ENCODE data around the gene PLA2G4E. TPM values are rescaled to one million over a fixed set of nuclear protein-coding genes. Genes with fewer than 3 reads are reported as not detected.
A peak's percentile ranks its signal among the peaks of the same experiment; 100 is the strongest.

Gene PLA2G4E
- total RNA-seq, 1 experiment from 2014 or later = not detected

GRCh38 chr15:41955100-41955499 lies 65.7 kb downstream of the PLA2G4E start:
- POLR2A ChIA-PET (ENCODE audit: unreplicated experiment) = no interaction called here
- DNase-seq (no peak), ATAC-seq (no peak)
- Histone ChIP-seq H3K4me3 (ENCODE audit: low read length) (no peak overlapping the region), H3K9ac (ENCODE audit: low read length) (no peak overlapping the region), H3K9me2 (replicated peaks; ENCODE audit: low read length) (no peaks in the 10 kb centered on the region), H3K36me3 (ENCODE audit: low read depth, low read length) (peaks cover 40% of the 10 kb centered on the region), H2AFZ (ENCODE audit: low read length) (no peak overlapping the region), H3K4me1 (ENCODE audit: insufficient read depth, low read length) (peaks cover 8% of the 10 kb centered on the region; the same call in 1 of the 2 replicates), H4K20me1 (ENCODE audit: low read length) (peaks cover 37% of the 10 kb centered on the region; the same call in 1 of the 2 replicates), H3K27ac (ENCODE audit: low read length) (no peak overlapping the region), H3F3A (ENCODE audit: low read length, unreplicated experiment) (no peaks in the 10 kb centered on the region), H3K79me2 (ENCODE audit: low read length) (peaks cover 78% of the 10 kb centered on the region), H3K27me3 (ENCODE audit: low read length) (no peaks in the 10 kb centered on the region), H3K9me3 (ENCODE audit: low read length) (no peaks in the 10 kb centered on the region), H3K4me2 (ENCODE audit: low read length) (no peak overlapping the region)
- no TSS peak for BruUV-seq (replicated peaks)
- TF ChIP-seq, protein P1, sequence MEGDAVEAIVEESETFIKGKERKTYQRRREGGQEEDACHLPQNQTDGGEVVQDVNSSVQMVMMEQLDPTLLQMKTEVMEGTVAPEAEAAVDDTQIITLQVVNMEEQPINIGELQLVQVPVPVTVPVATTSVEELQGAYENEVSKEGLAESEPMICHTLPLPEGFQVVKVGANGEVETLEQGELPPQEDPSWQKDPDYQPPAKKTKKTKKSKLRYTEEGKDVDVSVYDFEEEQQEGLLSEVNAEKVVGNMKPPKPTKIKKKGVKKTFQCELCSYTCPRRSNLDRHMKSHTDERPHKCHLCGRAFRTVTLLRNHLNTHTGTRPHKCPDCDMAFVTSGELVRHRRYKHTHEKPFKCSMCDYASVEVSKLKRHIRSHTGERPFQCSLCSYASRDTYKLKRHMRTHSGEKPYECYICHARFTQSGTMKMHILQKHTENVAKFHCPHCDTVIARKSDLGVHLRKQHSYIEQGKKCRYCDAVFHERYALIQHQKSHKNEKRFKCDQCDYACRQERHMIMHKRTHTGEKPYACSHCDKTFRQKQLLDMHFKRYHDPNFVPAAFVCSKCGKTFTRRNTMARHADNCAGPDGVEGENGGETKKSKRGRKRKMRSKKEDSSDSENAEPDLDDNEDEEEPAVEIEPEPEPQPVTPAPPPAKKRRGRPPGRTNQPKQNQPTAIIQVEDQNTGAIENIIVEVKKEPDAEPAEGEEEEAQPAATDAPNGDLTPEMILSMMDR (conservative IDR thresholded peaks at IDR 0.05; ENCODE audit: low read depth, low read length) = no peak
- TF ChIP-seq EZH2phosphoT487 (IDR thresholded peaks at IDR 0.05; ENCODE audit: borderline replicate concordance, low read length) (no peak), EZH2 (IDR thresholded peaks at IDR 0.05; ENCODE audit: low read length, unreplicated experiment) (no peak)
- CTCF ChIA-PET = no interaction called here
- intact Hi-C loops (cut with micrococcal nuclease) = no loop called here

GRCh38 chr15:41954036-41954435 lies 66.8 kb downstream of the PLA2G4E start:
- DNase-seq (no peak), ATAC-seq (no peak)
- H3K9ac ChIP-seq (ENCODE audit: low read length) = no peak overlapping the region
- no peaks in the 10 kb centered on the region for H3K9me2 ChIP-seq (replicated peaks; ENCODE audit: low read length)
- H3K4me1 ChIP-seq (ENCODE audit: insufficient read depth, low read length) = peaks cover 8% of the 10 kb centered on the region; the same call in 1 of the 2 replicates
- intact Hi-C loops (cut with micrococcal nuclease) = no loop called here
- H3K27me3 ChIP-seq (ENCODE audit: low read length) = no peaks in the 10 kb centered on the region
- no peak overlapping the region for H3K4me2 ChIP-seq (ENCODE audit: low read length)
- ChIA-PET POLR2A (ENCODE audit: unreplicated experiment) (no interaction called here), CTCF (no interaction called here)
- no peaks in the 10 kb centered on the region for H3K9me3 ChIP-seq (ENCODE audit: low read length)
- BruUV-seq (replicated peaks) = no TSS peak
- H3K27ac ChIP-seq (ENCODE audit: low read length) = no peak overlapping the region
- H3K4me3 ChIP-seq (ENCODE audit: low read length) = no peak overlapping the region
- peaks cover 77% of the 10 kb centered on the region for H3K79me2 ChIP-seq (ENCODE audit: low read length)
- H3K36me3 ChIP-seq (ENCODE audit: low read depth, low read length) = peaks cover 43% of the 10 kb centered on the region
- TF ChIP-seq, protein P1 (conservative IDR thresholded peaks at IDR 0.05; ENCODE audit: low read depth, low read length) = no peak
- peaks cover 37% of the 10 kb centered on the region; the same call in 1 of the 2 replicates for H4K20me1 ChIP-seq (ENCODE audit: low read length)
- H3F3A ChIP-seq (ENCODE audit: low read length, unreplicated experiment) = no peaks in the 10 kb centered on the region
- no peak overlapping the region for H2AFZ ChIP-seq (ENCODE audit: low read length)

DNA sequence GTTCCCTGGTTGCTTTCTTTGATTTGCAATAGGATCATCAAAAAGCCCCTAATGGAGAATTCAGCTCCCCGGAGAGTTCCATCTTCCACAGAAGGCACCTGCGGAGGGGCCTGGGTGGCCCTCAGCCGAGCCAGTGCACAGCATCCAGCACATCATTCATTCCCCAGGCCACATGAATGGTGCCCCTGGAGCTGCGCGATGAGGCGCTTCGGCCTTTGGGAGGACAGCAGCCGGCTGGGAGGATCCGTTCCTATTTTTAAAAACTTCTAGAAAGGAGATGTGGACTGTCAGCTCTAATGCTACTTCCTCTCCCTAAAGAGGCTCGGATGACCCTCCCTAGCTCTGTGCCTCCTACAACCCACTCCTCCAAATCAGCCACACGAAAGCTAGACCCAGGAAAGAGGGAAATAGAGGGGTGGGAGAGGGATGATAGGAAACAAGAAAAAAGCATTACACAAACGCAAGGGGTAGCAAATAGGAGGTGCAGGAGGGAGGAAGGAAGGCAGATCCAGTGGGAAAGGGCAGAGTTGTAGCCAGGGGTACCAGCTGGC lies 68.8 kb downstream of the PLA2G4E start:
- no peaks in the 10 kb centered on the region for H3K9me3 ChIP-seq (ENCODE audit: low read length)
- H3K4me3 ChIP-seq (ENCODE audit: low read length) = no peak overlapping the region
- H3K27me3 ChIP-seq (ENCODE audit: low read length) = no peaks in the 10 kb centered on the region
- no peaks in the 10 kb centered on the region for H3K4me1 ChIP-seq (ENCODE audit: insufficient read depth, low read length)
- H3K27ac ChIP-seq (ENCODE audit: low read length) = no peak overlapping the region
- H3F3A ChIP-seq (ENCODE audit: low read length, unreplicated experiment) = no peaks in the 10 kb centered on the region
- H3K79me2 ChIP-seq (ENCODE audit: low read length) = peaks cover 72% of the 10 kb centered on the region
- no peaks in the 10 kb centered on the region for H3K9me2 ChIP-seq (replicated peaks; ENCODE audit: low read length)
- BruUV-seq (replicated peaks) = TSS peak; percentile 20
- ATAC-seq (no peak), DNase-seq (no peak)
- no peak overlapping the region for H2AFZ ChIP-seq (ENCODE audit: low read length)
- TF ChIP-seq, protein P1 (conservative IDR thresholded peaks at IDR 0.05; ENCODE audit: low read depth, low read length) = no peak
- no peak for TF ChIP-seq EZH2 (IDR thresholded peaks at IDR 0.05; ENCODE audit: low read length, unreplicated experiment)
- ChIA-PET CTCF (no interaction called here), POLR2A (ENCODE audit: unreplicated experiment) (no interaction called here)
- H3K9ac ChIP-seq (ENCODE audit: low read length) = no peak overlapping the region
- peaks cover 46% of the 10 kb centered on the region for H3K36me3 ChIP-seq (ENCODE audit: low read depth, low read length)
- H3K4me2 ChIP-seq (ENCODE audit: low read length) = no peak overlapping the region
- H4K20me1 ChIP-seq (ENCODE audit: low read length) = peaks cover 21% of the 10 kb centered on the region; the same call in 1 of the 2 replicates
- intact Hi-C loops (cut with micrococcal nuclease) = no loop called here
